ENCODE measurements around the gene MMP14. TPM values are rescaled to one million over a fixed set of nuclear protein-coding genes. Genes with fewer than 3 reads are reported as not detected.

MMP14 gene
- total RNA-seq, 4 donors from 2014 or later = 108 to 208 (median 166) TPM

- ATAC-seq (ENCODE audit: low FRiP score) = no peak
- no peak for TF ChIP-seq CTCF (IDR thresholded peaks at IDR 0.05)
- DNase-seq (ENCODE audit: low spot score) = no peak
Observed at GRCh38 chr14:22896356-22896755, 60.0 kb downstream of the MMP14 start.

GRCh38 chr14:22896760-22897159 lies 60.4 kb downstream of the MMP14 start:
- DNase-seq (ENCODE audit: low spot score) (no peak), ATAC-seq (ENCODE audit: low FRiP score) (no peak)
- TF ChIP-seq CTCF (IDR thresholded peaks at IDR 0.05) = no peak

GRCh38 chr14:22897357-22897756 lies 61.0 kb downstream of the MMP14 start:
- DNase-seq (ENCODE audit: low spot score) (no peak), ATAC-seq (ENCODE audit: low FRiP score) (no peak)
- TF ChIP-seq CTCF (IDR thresholded peaks at IDR 0.05) = no peak

Small RNA genes lying within 50 kb of the gene (small RNA-seq; reads per million reads assigned to genes)
- not detected for gene RF00019

Other genes starting within 250 kb of the MMP14 start
- gene DAD1, start 247.4 kb upstream of the MMP14 start, total RNA-seq = 100 to 1,000 TPM; 156 to 272 (median 244) TPM
- gene ABHD4, start 238.3 kb upstream of the MMP14 start, total RNA-seq = 10 to 100 TPM; 14.9 to 33.5 (median 21.1) TPM
- gene OR6J1, start 192.2 kb upstream of the MMP14 start, total RNA-seq = not detected
- 100 to 1,000 TPM in 1 of 4 donors, 10 to 100 TPM in 3; 73.3 to 100 (median 98.6) TPM for gene OXA1L, start 69.9 kb upstream of the MMP14 start, total RNA-seq
- 10 to 100 TPM; 52.0 to 72.3 (median 64.0) TPM for gene SLC7A7, start 21.1 kb upstream of the MMP14 start, total RNA-seq
- 10 to 100 TPM; 15.9 to 55.1 (median 37.7) TPM for gene MRPL52, start 6.7 kb upstream of the MMP14 start, total RNA-seq
- gene LRP10, start 35.2 kb downstream of the MMP14 start, total RNA-seq = 100 to 1,000 TPM in 2 of 4 donors, 10 to 100 TPM in 2; 73.5 to 125 (median 96.6) TPM
- 1 to 10 TPM in 2 of 4 donors, under 1 TPM in 2; 0.24 to 3.3 (median 1.0) TPM for gene REM2, start 46.6 kb downstream of the MMP14 start, total RNA-seq
- gene RBM23, start 82.6 kb downstream of the MMP14 start, total RNA-seq = 100 to 1,000 TPM in 2 of 4 donors, 10 to 100 TPM in 2; 48.7 to 127 (median 85.9) TPM
- gene PRMT5, start 92.8 kb downstream of the MMP14 start, total RNA-seq = 10 to 100 TPM; 38.8 to 54.9 (median 49.6) TPM
- 10 to 100 TPM; 27.0 to 84.8 (median 32.0) TPM for gene HAUS4, start 120.5 kb downstream of the MMP14 start, total RNA-seq
- 10 to 100 TPM in 2 of 4 donors, 1 to 10 TPM in 2; 4.0 to 13.4 (median 9.9) TPM for gene AJUBA, start 146.0 kb downstream of the MMP14 start, total RNA-seq
- gene C14orf93, start 173.6 kb downstream of the MMP14 start, total RNA-seq = 10 to 100 TPM in 1 of 4 donors, 1 to 10 TPM in 3; 6.0 to 12.2 (median 8.4) TPM
- gene PSMB5, start 198.3 kb downstream of the MMP14 start, total RNA-seq = 100 to 1,000 TPM; 126 to 150 (median 129) TPM
- gene PSMB11, start 205.6 kb downstream of the MMP14 start, total RNA-seq = not detected
- 1 to 10 TPM; 1.6 to 4.9 (median 1.8) TPM for gene CDH24, start 220.9 kb downstream of the MMP14 start, total RNA-seq

Measured in omental fat pad (tissue), 4 donors.